Lung (tissue), 12 donors: ENCODE measurements around the gene DLG2. TPM values are rescaled to one million over a fixed set of nuclear protein-coding genes. Genes with fewer than 3 reads are reported as not detected.

Experiments used
- ATAC-seq: fragments of 200-7000 bp; cut with Tn5 transposase; one replicate; pipeline ENCODE4 v1.9.1; 2020; ENCODE audit warnings: moderate number of reproducible peaks; ENCODE audit not compliant: insufficient read depth, low FRiP score
- DNase-seq, 3 donors: peaks; one replicate each; pipeline ENCODE4 v3.0.0-alpha.2; 2013 to 2017
- H3K27ac ChIP-seq, 2 donors: one replicate each; pipeline ENCODE4 v1.5.1; 2013; ENCODE audit warnings: mild to moderate bottlenecking in 2 of 2, moderate library complexity in 2 of 2, control low read depth in 1 of 2, inconsistent platforms in 1 of 2, low read depth in 1 of 2, low read length in 1 of 2
- H3K27me3 ChIP-seq, 3 donors: one replicate each; pipeline ENCODE4 v1.5.1; 2013; ENCODE audit warnings: low read length in 2 of 3; ENCODE audit not compliant: control insufficient read depth in 3 of 3, insufficient read depth in 3 of 3
- H3K36me3 ChIP-seq, 4 donors: one replicate each; pipeline ENCODE4 v1.5.1; 2013; ENCODE audit warnings: low read length in 4 of 4, mild to moderate bottlenecking in 1 of 4, moderate library complexity in 1 of 4; ENCODE audit not compliant: control insufficient read depth in 4 of 4, insufficient read depth in 4 of 4
- H3K4me1 ChIP-seq, 5 donors: one replicate each; pipeline ENCODE4 v1.5.1; 2013; ENCODE audit warnings: low read length in 5 of 5, mild to moderate bottlenecking in 2 of 5, moderate library complexity in 1 of 5; ENCODE audit not compliant: control insufficient read depth in 5 of 5, insufficient read depth in 5 of 5
- H3K4me3 ChIP-seq: one replicate; pipeline ENCODE4 v1.5.1; 2013; ENCODE audit warnings: mild to moderate bottlenecking, control low read depth, moderate library complexity
- H3K9ac ChIP-seq, 2 donors: one replicate each; pipeline ENCODE4 v1.5.1; 2013; ENCODE audit warnings: low read length in 2 of 2, control low read depth in 1 of 2; ENCODE audit not compliant: insufficient read depth in 1 of 2
- H3K9me3 ChIP-seq, 4 donors: one replicate each; pipeline ENCODE4 v1.5.1; 2013; ENCODE audit warnings: low read length in 3 of 4, mild to moderate bottlenecking in 1 of 4, moderate library complexity in 1 of 4; ENCODE audit not compliant: control insufficient read depth in 4 of 4, insufficient read depth in 3 of 4
- CTCF ChIP-seq: IDR thresholded peaks from 2 replicates; pipeline ENCODE4 v1.5.1; 2012; ENCODE audit warnings: mild to moderate bottlenecking; ENCODE audit errors: control extremely low read depth, extremely low read depth
- WGBS, 2 donors: extraction: QIAGEN DNeasy Blood & Tissue Kit; methylation state at CpG; one replicate each; pipeline ENCODE4 v1.1.7; 2013; 5-methylcytosine and 5-hydroxymethylcytosine counted together
- polyA plus RNA-seq, 2 donors: library from polyadenylated mRNA; stranded (reverse); fragments of 200-250 nt; gene quantifications; one replicate each; pipeline ENCODE4 v1.2.1, GENCODE V29; 2013
- total RNA-seq, 2 donors: library from RNA; depleted of rRNA in 1 of 2; stranded (reverse); fragments of >200 nt in 1 of 2; gene quantifications; one replicate each; pipeline ENCODE4 v1.2.1, GENCODE V29; 2014 to 2021
- donor health status: control.
- donor health status: control.
- donor health status: Bipolar disorder and iron deficiency.
- donor health status: healthy.
- donor health status: DM: yes; HTN: yes; CAD: no.

DLG2 gene
- total and polyA plus RNA-seq, 4 donors, result 0.32 to 24.1 (median 5.4) TPM

DNA sequence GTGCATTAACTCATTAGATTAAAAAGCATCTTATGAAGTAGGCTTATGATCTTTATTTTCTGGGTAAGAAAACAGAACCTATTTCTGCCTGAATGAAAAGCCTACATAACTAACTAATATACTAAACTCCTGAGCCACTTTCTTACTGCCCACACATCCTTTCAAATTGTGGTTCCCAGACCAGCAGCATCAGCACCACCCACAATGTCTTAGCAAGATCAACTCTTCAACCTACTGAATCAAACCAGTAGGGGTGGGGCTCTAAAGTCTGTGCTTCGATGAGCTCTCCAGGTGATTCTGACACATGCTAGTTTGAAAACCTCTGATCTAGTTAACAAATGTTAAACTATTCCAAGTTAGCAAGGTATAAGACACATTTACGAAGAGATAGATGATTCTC lies 462.4 kb downstream of the DLG2 start:
- H3K27me3 ChIP-seq, result no peaks in the 10 kb centered on the region
- DNase-seq (no peak), ATAC-seq (no peak)
- peaks cover 0 to 3% (median 0%) of the 10 kb centered on the region in 5 donors for H3K4me1 ChIP-seq
- no peak for TF ChIP-seq CTCF
- peaks cover 0 to 10% (median 0%) of the 10 kb centered on the region in 4 donors for H3K9me3 ChIP-seq
- no peak overlapping the region for H3K27ac ChIP-seq
- no peak overlapping the region for H3K4me3 ChIP-seq
- H3K36me3 ChIP-seq, result no peaks in the 10 kb centered on the region
- WGBS, 2 donors, result 82 to 83% methylated on average over 2 of the region's 2 CpGs
- no peak overlapping the region for H3K9ac ChIP-seq

GRCh38 chr11:85154294-85154693 lies 472.9 kb downstream of the DLG2 start:
- WGBS, 2 donors, result 72 to 77% methylated on average over 3 of the region's 3 CpGs
- DNase-seq (no peak), ATAC-seq (no peak)
- Histone ChIP-seq H3K36me3 (no peaks in the 10 kb centered on the region), H3K9me3 (peaks cover 0 to 2% (median 0%) of the 10 kb centered on the region in 4 donors), H3K4me3 (no peak overlapping the region), H3K27ac (no peak overlapping the region), H3K4me1 (no peaks in the 10 kb centered on the region), H3K9ac (no peak overlapping the region), H3K27me3 (no peaks in the 10 kb centered on the region)
- TF ChIP-seq CTCF, result no peak

DNA sequence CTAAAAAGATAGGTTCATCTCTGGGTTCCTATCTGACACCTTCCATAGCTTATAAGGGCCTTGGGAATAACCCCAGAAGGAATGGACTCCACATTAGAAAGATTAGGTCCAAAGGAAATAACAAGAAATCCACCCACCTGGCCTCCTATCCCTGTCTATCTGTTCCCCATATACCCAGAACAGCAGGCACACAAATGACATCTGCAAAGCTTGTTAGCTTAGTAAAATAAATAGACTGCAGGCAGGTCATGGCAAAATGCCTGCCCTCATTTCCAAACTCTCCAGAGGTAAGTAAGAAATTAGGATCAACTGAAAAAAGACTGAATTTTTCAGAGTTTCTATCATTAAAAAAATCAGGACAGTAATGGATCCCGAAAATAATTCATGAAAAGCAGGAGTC lies 489.5 kb downstream of the DLG2 start:
- Histone ChIP-seq H3K27ac (no peak overlapping the region), H3K27me3 (no peaks in the 10 kb centered on the region), H3K36me3 (no peaks in the 10 kb centered on the region), H3K4me1 (peaks cover 0 to 3% (median 0%) of the 10 kb centered on the region in 5 donors), H3K9me3 (no peaks in the 10 kb centered on the region), H3K9ac (no peak overlapping the region), H3K4me3 (no peak overlapping the region)
- ATAC-seq (no peak), DNase-seq (no peak)
- WGBS, 2 donors, result 79 to 84% methylated on average over 1 of the region's 1 CpG
- no peak for TF ChIP-seq CTCF

DNA sequence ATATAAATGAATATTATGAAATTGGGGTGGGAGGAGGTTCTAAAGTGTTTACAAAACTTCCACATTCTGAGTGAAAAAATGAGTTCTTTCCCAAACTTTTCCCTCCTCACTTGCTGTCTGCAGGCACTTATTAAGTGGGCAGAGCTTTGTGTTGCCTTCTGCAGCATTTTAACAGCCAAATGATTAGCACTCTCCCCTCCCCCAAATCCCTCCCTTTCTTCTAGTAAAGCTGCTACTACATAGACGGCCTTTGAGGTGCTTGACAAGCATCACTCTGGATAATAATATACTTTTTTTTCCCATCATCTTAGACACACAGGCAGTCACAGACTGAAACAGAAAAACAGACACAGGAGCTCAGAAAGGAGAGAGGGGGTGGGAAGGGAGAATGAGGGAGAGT lies 493.5 kb downstream of the DLG2 start:
- no peak for ATAC-seq
- TF ChIP-seq CTCF, result no peak
- 46 to 60% methylated on average over 1 of the region's 1 CpG for WGBS, 2 donors

More for the DNA sequence above, 493.5 kb downstream of the DLG2 start:
- H3K4me1 ChIP-seq, result peaks cover 0 to 5% (median 0%) of the 10 kb centered on the region in 5 donors
- no peak overlapping the region for H3K27ac ChIP-seq
- no peak overlapping the region for H3K9ac ChIP-seq
- no peaks in the 10 kb centered on the region for H3K9me3 ChIP-seq
- no peaks in the 10 kb centered on the region for H3K27me3 ChIP-seq
- peak in 1 of 3 donors; percentile 2 for DNase-seq
- H3K36me3 ChIP-seq, result no peaks in the 10 kb centered on the region
- H3K4me3 ChIP-seq, result no peak overlapping the region
